Thoracic aorta (tissue), 2 donors: ENCODE data around the gene TNFSF13B. TPM values are rescaled to one million over a fixed set of nuclear protein-coding genes. Genes with fewer than 3 reads are reported as not detected.
A peak's percentile ranks its signal among the peaks of the same experiment; 100 is the strongest.

ENCODE experiments used
- ATAC-seq: fragments of 150-250 bp; one replicate; pipeline ENCODE4 v1.8.0; 2017; ENCODE audit warnings: low read depth; ENCODE audit not compliant: insufficient number of reproducible peaks, low FRiP score
- DNase-seq: peaks from one replicate; pipeline ENCODE4 v3.0.0-alpha.2; 2020; ENCODE audit warnings: low spot score
- H3K27ac ChIP-seq, 2 donors: fragments of 200-600 bp; sonication (generic); 1 replicate in 1 of 2; 2 replicates in 1 of 2; pipeline ENCODE4 v1.5.1; 2016; ENCODE audit warnings: mild to moderate bottlenecking in 2 of 2, moderate library complexity in 2 of 2
- H3K27me3 ChIP-seq: fragments of 200-600 bp; sonication (generic); replicated peaks from 2 replicates; pipeline ENCODE4 v1.6.0; 2016; ENCODE audit warnings: mild to moderate bottlenecking; ENCODE audit not compliant: insufficient read depth
- H3K36me3 ChIP-seq: fragments of 200-600 bp; sonication (generic); one replicate; pipeline ENCODE4 v1.5.1; 2016
- H3K4me1 ChIP-seq, 2 donors: fragments of 200-600 bp; sonication (generic); 1 replicate in 1 of 2; 2 replicates in 1 of 2; pipeline versions ENCODE4 v1.5.1 to v1.6.0; 2016; ENCODE audit warnings: low read depth in 2 of 2, mild to moderate bottlenecking in 1 of 2; ENCODE audit not compliant: control insufficient read depth in 1 of 2
- H3K4me3 ChIP-seq: fragments of 200-600 bp; sonication (generic); 2 replicates; pipeline ENCODE4 v1.5.1; 2016; ENCODE audit warnings: mild to moderate bottlenecking
- H3K9me3 ChIP-seq: fragments of 200-600 bp; sonication (generic); 2 replicates; pipeline ENCODE4 v1.5.1; 2016
- CTCF ChIP-seq: fragments of 200-600 bp; sonication (generic); IDR thresholded peaks from one replicate; pipeline ENCODE4 v1.5.1; 2019; ENCODE audit warnings: antibody characterized with exemption
- total RNA-seq, 2 donors: library from RNA; depleted of rRNA; stranded (reverse); fragments of >200 nt; gene quantifications; one replicate each; pipeline versions ENCODE4 v1.1.0 to v1.2.3, GENCODE V29; 2016

Gene TNFSF13B
- total RNA-seq, 2 donors from 2014 or later, result 7.5 to 11.2 TPM

GRCh38 chr13:108325863-108326262, 56.3 kb downstream of the TNFSF13B start:
- no peaks in the 10 kb centered on the region for H3K36me3 ChIP-seq
- no peak for TF ChIP-seq CTCF
- no peak for DNase-seq
- H3K4me1 ChIP-seq, result no peaks in the 10 kb centered on the region
- no peaks in the 10 kb centered on the region for H3K27me3 ChIP-seq
- H3K9me3 ChIP-seq, result no peaks in the 10 kb centered on the region
- H3K4me3 ChIP-seq, result no peak overlapping the region
- no peak overlapping the region for H3K27ac ChIP-seq
- no peak for ATAC-seq

- Histone ChIP-seq H3K27me3 (no peaks in the 10 kb centered on the region), H3K27ac (no peak overlapping the region), H3K36me3 (no peaks in the 10 kb centered on the region), H3K9me3 (no peaks in the 10 kb centered on the region), H3K4me3 (no peak overlapping the region), H3K4me1 (no peaks in the 10 kb centered on the region)
- ATAC-seq, result no peak
- DNase-seq, result no peak
- no peak for TF ChIP-seq CTCF
Observed at GRCh38 chr13:108326309-108326708, 56.8 kb downstream of the TNFSF13B start.

- ATAC-seq, result no peak
- no peak overlapping the region for H3K27ac ChIP-seq
Observed at GRCh38 chr13:108328848-108329247, 59.3 kb downstream of the TNFSF13B start.

GRCh38 chr13:108332791-108333190, 63.3 kb downstream of the TNFSF13B start:
- no peak overlapping the region for H3K27ac ChIP-seq
- H3K27me3 ChIP-seq, result no peaks in the 10 kb centered on the region
- H3K4me1 ChIP-seq, result no peaks in the 10 kb centered on the region
- no peak overlapping the region for H3K4me3 ChIP-seq
- DNase-seq, result no peak
- H3K9me3 ChIP-seq, result no peaks in the 10 kb centered on the region
- ATAC-seq, result no peak
- TF ChIP-seq CTCF, result no peak
- no peaks in the 10 kb centered on the region for H3K36me3 ChIP-seq

More at GRCh38 chr13:108328848-108329247, 59.3 kb downstream of the TNFSF13B start:
- H3K4me3 ChIP-seq, result no peak overlapping the region
- no peaks in the 10 kb centered on the region for H3K36me3 ChIP-seq
- no peak for TF ChIP-seq CTCF
- no peaks in the 10 kb centered on the region for H3K9me3 ChIP-seq
- H3K4me1 ChIP-seq, result no peaks in the 10 kb centered on the region
- H3K27me3 ChIP-seq, result no peaks in the 10 kb centered on the region
- no peak for DNase-seq

GRCh38 chr13:108342369-108343289, 73.1 kb downstream of the TNFSF13B start:
- no peak for ATAC-seq
- Histone ChIP-seq H3K27ac (no peak overlapping the region), H3K4me1 (no peaks in the 10 kb centered on the region), H3K27me3 (no peaks in the 10 kb centered on the region), H3K36me3 (no peaks in the 10 kb centered on the region), H3K9me3 (no peaks in the 10 kb centered on the region), H3K4me3 (no peak overlapping the region)
- peak; percentile 25 for TF ChIP-seq CTCF
- DNase-seq, result no peak
